Lower leg skin (tissue), 3 donors: ENCODE data around the gene HS3ST3A1.

Source experiments
- CTCF ChIP-seq, 3 donors: fragments of 450-650 bp; IDR thresholded peaks; one replicate each; pipeline ENCODE4 v1.5.1; 2016; ENCODE audit warnings: antibody characterized with exemption in 3 of 3, mild to moderate bottlenecking in 3 of 3, moderate library complexity in 2 of 3
- POLR2A ChIP-seq, 2 donors: fragments of 450-650 bp; IDR thresholded peaks; one replicate each; pipeline ENCODE4 v1.6.1; 2016 to 2017; ENCODE audit warnings: antibody characterized with exemption in 2 of 2, mild to moderate bottlenecking in 1 of 2, moderate library complexity in 1 of 2

- TF ChIP-seq CTCF (IDR thresholded peaks at IDR 0.05) (no peak), POLR2A (IDR thresholded peaks at IDR 0.05) (no peak)
Observed at GRCh38 chr17:13525876-13526275, 75.9 kb downstream of the HS3ST3A1 start.
